ENCODE data around the gene KLC3.

Gene KLC3

DNA sequence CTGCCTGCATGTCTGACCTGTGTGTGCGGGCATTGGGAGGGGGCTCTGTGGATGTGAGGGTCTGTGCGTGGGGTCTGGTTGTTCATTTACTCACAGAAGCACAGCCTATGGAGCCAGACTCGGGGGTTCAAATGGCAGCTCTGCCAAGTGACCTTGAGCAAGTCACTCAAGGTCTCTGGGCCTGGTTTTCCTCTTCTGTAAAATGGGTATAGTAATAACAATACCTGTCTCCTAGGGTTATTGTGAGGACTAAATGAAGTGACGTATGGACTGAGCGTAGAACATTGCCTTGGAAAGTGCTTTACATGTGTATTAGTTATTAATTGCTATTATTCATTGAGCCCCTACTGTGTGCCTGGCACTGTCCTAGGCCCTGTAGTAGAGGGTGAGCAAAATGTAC is 42.3 kb upstream of the KLC3 start:
- TF ChIP-seq BACH2 (CRISPR knock-in tag; IDR thresholded peaks at IDR 0.05; ENCODE audit: borderline replicate concordance) (no peak), ISL1 (CRISPR knock-in tag; IDR thresholded peaks at IDR 0.05) (no peak), ZFP30 (CRISPR knock-in tag; IDR thresholded peaks at IDR 0.05) (no peak), RARB (CRISPR knock-in tag; IDR thresholded peaks at IDR 0.05) (no peak), OSR1 (CRISPR knock-in tag; IDR thresholded peaks at IDR 0.05) (no peak)
- TF ChIP-seq, protein P1, sequence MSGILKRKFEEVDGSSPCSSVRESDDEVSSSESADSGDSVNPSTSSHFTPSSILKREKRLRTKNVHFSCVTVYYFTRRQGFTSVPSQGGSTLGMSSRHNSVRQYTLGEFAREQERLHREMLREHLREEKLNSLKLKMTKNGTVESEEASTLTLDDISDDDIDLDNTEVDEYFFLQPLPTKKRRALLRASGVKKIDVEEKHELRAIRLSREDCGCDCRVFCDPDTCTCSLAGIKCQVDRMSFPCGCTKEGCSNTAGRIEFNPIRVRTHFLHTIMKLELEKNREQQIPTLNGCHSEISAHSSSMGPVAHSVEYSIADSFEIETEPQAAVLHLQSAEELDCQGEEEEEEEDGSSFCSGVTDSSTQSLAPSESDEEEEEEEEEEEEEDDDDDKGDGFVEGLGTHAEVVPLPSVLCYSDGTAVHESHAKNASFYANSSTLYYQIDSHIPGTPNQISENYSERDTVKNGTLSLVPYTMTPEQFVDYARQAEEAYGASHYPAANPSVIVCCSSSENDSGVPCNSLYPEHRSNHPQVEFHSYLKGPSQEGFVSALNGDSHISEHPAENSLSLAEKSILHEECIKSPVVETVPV (CRISPR knock-in tag; IDR thresholded peaks at IDR 0.05) = no peak

DNA sequence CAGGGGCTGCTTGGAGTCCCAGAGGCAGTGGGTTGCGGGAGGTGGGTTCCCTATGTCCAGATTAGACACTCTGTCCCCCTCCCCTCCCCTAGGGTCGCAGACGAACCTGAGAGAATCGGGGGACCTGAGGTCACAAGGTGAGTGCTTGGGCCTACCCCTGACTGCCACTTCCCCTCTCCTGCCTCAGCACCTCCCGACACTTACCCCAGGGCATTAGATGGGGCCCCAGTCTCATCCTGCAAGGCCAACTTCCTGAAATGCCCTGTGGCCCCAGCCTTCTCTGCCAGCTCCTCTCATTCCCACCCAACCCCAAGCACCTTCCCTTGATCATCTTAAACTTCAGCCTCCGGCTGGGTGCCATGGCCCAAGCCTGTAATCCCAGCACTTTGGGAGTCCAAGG is 40.8 kb upstream of the KLC3 start:
- ATAC-seq = no peak
- TF ChIP-seq CSDC2 (CRISPR knock-in tag; IDR thresholded peaks at IDR 0.05) = no peak
- TF ChIP-seq ISL1 (CRISPR knock-in tag; IDR thresholded peaks at IDR 0.05) = no peak
- TF ChIP-seq, protein P2, sequence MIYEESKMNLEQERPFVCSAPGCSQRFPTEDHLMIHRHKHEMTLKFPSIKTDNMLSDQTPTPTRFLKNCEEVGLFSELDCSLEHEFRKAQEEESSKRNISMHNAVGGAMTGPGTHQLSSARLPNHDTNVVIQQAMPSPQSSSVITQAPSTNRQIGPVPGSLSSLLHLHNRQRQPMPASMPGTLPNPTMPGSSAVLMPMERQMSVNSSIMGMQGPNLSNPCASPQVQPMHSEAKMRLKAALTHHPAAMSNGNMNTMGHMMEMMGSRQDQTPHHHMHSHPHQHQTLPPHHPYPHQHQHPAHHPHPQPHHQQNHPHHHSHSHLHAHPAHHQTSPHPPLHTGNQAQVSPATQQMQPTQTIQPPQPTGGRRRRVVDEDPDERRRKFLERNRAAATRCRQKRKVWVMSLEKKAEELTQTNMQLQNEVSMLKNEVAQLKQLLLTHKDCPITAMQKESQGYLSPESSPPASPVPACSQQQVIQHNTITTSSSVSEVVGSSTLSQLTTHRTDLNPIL (CRISPR knock-in tag; IDR thresholded peaks at IDR 0.05; ENCODE audit: low read depth) = no peak
- no peak for TF ChIP-seq RARB (CRISPR knock-in tag; IDR thresholded peaks at IDR 0.05)
- TF ChIP-seq, protein P3, sequence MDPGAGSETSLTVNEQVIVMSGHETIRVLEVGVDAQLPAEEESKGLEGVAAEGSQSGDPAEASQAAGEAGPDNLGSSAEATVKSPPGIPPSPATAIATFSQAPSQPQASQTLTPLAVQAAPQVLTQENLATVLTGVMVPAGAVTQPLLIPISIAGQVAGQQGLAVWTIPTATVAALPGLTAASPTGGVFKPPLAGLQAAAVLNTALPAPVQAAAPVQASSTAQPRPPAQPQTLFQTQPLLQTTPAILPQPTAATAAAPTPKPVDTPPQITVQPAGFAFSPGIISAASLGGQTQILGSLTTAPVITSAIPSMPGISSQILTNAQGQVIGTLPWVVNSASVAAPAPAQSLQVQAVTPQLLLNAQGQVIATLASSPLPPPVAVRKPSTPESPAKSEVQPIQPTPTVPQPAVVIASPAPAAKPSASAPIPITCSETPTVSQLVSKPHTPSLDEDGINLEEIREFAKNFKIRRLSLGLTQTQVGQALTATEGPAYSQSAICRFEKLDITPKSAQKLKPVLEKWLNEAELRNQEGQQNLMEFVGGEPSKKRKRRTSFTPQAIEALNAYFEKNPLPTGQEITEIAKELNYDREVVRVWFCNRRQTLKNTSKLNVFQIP (CRISPR knock-in tag; IDR thresholded peaks at IDR 0.05; ENCODE audit: borderline replicate concordance, low read depth) = no peak

More for the DNA sequence above, 42.3 kb upstream of the KLC3 start:
- no peak for ATAC-seq

DNA sequence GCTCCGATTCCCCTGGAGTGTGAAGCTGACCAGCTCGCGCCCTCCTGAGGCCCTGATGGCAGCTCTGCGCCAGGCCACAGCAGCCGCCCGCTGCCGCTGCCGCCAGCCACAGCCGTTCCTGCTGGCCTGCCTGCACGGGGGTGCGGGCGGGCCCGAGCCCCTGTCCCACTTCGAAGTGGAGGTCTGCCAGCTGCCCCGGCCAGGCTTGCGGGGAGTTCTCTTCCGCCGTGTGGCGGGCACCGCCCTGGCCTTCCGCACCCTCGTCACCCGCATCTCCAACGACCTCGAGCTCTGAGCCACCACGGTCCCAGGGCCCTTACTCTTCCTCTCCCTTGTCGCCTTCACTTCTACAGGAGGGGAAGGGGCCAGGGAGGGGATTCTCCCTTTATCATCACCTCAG is 38.1 kb upstream of the KLC3 start:
- TF ChIP-seq ZFP3 (CRISPR knock-in tag; IDR thresholded peaks at IDR 0.05) (no peak), CSDC2 (CRISPR knock-in tag; IDR thresholded peaks at IDR 0.05) (no peak), OSR1 (CRISPR knock-in tag; IDR thresholded peaks at IDR 0.05) (no peak), PPARA (CRISPR knock-in tag; IDR thresholded peaks at IDR 0.05; ENCODE audit: borderline replicate concordance) (no peak), ARNTL (CRISPR knock-in tag; IDR thresholded peaks at IDR 0.05; ENCODE audit: borderline replicate concordance, low read depth) (no peak), ZC3H10 (CRISPR knock-in tag; IDR thresholded peaks at IDR 0.05) (no peak), TOX (CRISPR knock-in tag; IDR thresholded peaks at IDR 0.05; ENCODE audit: borderline replicate concordance) (no peak), BACH2 (CRISPR knock-in tag; IDR thresholded peaks at IDR 0.05; ENCODE audit: borderline replicate concordance) (no peak), ZNF8 (CRISPR knock-in tag; IDR thresholded peaks at IDR 0.05) (no peak), ZNF565 (CRISPR knock-in tag; conservative IDR thresholded peaks at IDR 0.05; ENCODE audit: low read depth) (no peak), ESRRG (CRISPR knock-in tag; IDR thresholded peaks at IDR 0.05) (no peak)
- TF ChIP-seq, protein P4, sequence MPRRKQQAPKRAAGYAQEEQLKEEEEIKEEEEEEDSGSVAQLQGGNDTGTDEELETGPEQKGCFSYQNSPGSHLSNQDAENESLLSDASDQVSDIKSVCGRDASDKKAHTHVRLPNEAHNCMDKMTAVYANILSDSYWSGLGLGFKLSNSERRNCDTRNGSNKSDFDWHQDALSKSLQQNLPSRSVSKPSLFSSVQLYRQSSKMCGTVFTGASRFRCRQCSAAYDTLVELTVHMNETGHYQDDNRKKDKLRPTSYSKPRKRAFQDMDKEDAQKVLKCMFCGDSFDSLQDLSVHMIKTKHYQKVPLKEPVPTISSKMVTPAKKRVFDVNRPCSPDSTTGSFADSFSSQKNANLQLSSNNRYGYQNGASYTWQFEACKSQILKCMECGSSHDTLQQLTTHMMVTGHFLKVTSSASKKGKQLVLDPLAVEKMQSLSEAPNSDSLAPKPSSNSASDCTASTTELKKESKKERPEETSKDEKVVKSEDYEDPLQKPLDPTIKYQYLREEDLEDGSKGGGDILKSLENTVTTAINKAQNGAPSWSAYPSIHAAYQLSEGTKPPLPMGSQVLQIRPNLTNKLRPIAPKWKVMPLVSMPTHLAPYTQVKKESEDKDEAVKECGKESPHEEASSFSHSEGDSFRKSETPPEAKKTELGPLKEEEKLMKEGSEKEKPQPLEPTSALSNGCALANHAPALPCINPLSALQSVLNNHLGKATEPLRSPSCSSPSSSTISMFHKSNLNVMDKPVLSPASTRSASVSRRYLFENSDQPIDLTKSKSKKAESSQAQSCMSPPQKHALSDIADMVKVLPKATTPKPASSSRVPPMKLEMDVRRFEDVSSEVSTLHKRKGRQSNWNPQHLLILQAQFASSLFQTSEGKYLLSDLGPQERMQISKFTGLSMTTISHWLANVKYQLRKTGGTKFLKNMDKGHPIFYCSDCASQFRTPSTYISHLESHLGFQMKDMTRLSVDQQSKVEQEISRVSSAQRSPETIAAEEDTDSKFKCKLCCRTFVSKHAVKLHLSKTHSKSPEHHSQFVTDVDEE (CRISPR knock-in tag; IDR thresholded peaks at IDR 0.05) = no peak
- TF ChIP-seq, protein P2 (CRISPR knock-in tag; IDR thresholded peaks at IDR 0.05; ENCODE audit: low read depth) = no peak
- TF ChIP-seq, protein P5, sequence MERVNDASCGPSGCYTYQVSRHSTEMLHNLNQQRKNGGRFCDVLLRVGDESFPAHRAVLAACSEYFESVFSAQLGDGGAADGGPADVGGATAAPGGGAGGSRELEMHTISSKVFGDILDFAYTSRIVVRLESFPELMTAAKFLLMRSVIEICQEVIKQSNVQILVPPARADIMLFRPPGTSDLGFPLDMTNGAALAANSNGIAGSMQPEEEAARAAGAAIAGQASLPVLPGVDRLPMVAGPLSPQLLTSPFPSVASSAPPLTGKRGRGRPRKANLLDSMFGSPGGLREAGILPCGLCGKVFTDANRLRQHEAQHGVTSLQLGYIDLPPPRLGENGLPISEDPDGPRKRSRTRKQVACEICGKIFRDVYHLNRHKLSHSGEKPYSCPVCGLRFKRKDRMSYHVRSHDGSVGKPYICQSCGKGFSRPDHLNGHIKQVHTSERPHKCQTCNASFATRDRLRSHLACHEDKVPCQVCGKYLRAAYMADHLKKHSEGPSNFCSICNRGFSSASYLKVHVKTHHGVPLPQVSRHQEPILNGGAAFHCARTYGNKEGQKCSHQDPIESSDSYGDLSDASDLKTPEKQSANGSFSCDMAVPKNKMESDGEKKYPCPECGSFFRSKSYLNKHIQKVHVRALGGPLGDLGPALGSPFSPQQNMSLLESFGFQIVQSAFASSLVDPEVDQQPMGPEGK (CRISPR knock-in tag; IDR thresholded peaks at IDR 0.05; ENCODE audit: borderline replicate concordance) = no peak
- no peak for ATAC-seq

Measured in SK-N-SH treated with all-trans-retinoic acid at 6 μM for 48 hours (cell line).